Smooth muscle cell (in vitro differentiated cells): ENCODE results near the gene ELF1. TPM values are rescaled to one million over a fixed set of nuclear protein-coding genes. Genes with fewer than 3 reads are reported as not detected.

ENCODE experiments used
- DNase-seq: peaks from one replicate; lab custom pipeline; 2025; ENCODE audit not compliant: unreplicated experiment; lab: John Stamatoyannopoulos, UW
- H2AFZ ChIP-seq: fragments of 200-600 bp; sonication (generic); 2 replicates; pipeline ENCODE4 v1.6.0; 2016; ENCODE audit warnings: antibody characterized with exemption, low read depth, mild to moderate bottlenecking
- H3F3A ChIP-seq: fragments of 200-600 bp; sonication (generic); 2 replicates; pipeline ENCODE4 v1.6.0; 2017; ENCODE audit warnings: antibody characterized with exemption, low read depth
- H3K27ac ChIP-seq: fragments of 200-600 bp; sonication (generic); 2 replicates; pipeline ENCODE4 v1.5.1; 2016; ENCODE audit warnings: low read depth, mild to moderate bottlenecking
- H3K27me3 ChIP-seq: fragments of 200-600 bp; sonication (generic); 2 replicates; pipeline ENCODE4 v1.6.1; 2016; ENCODE audit warnings: low read depth, mild to moderate bottlenecking
- H3K36me3 ChIP-seq: fragments of 200-600 bp; sonication (generic); 2 replicates; pipeline ENCODE4 v1.5.1; 2016; ENCODE audit warnings: low read depth
- H3K4me1 ChIP-seq: fragments of 200-600 bp; sonication (generic); 2 replicates; pipeline ENCODE4 v1.5.1; 2016; ENCODE audit warnings: low read depth
- H3K4me2 ChIP-seq: fragments of 200-600 bp; sonication (generic); 2 replicates; pipeline ENCODE4 v1.6.0; 2016; ENCODE audit warnings: mild to moderate bottlenecking
- H3K4me3 ChIP-seq: fragments of 200-600 bp; sonication (generic); 2 replicates; pipeline ENCODE4 v1.5.1; 2016; ENCODE audit warnings: mild to moderate bottlenecking
- H3K79me2 ChIP-seq: fragments of 200-600 bp; sonication (generic); 2 replicates; pipeline ENCODE4 v1.6.0; 2016; ENCODE audit warnings: low read depth, mild to moderate bottlenecking
- H3K9ac ChIP-seq: fragments of 200-600 bp; sonication (generic); 2 replicates; pipeline ENCODE4 v1.6.0; 2016; ENCODE audit warnings: low read depth
- H3K9me3 ChIP-seq: fragments of 200-600 bp; sonication (generic); replicated peaks from 2 replicates; pipeline ENCODE4 v1.5.1; 2016; ENCODE audit warnings: low read depth
- H4K20me1 ChIP-seq: fragments of 200-600 bp; sonication (generic); 2 replicates; pipeline ENCODE4 v1.6.0; 2016; ENCODE audit warnings: low read depth
- whole genome bisulfite sequencing: methylation state at CpG from one replicate; pipeline ENCODE4 v1.1.7; 2016; ENCODE audit warnings: low lambda C conversion rate; 5-methylcytosine and 5-hydroxymethylcytosine counted together
- polyA plus RNA-seq: library from polyadenylated mRNA; unstranded; fragments of >200 nt; fragmentation: Nextera tagmentation; extraction: Ambion mirVana; gene quantifications from 2 replicates; pipeline ENCODE4 v1.2.1, GENCODE V29; 2016
- total RNA-seq: library from RNA; depleted of rRNA; stranded (reverse); fragments of >200 nt; gene quantifications from 2 replicates; pipeline ENCODE4 v1.2.3, GENCODE V29; 2014
- TF ChIP-seq, protein P1 (sequence below): fragments of 200-600 bp; sonication (generic); IDR thresholded peaks from 2 replicates; pipeline ENCODE4 v1.5.1; 2017; ENCODE audit warnings: borderline replicate concordance, mild to moderate bottlenecking, antibody characterized with exemption; ENCODE audit not compliant: insufficient read depth, poor library complexity, severe bottlenecking

The ELF1 gene
- total and polyA plus RNA-seq, 2 experiments from 2014 or later, result 21.2 to 53.1 TPM

GRCh38 chr13:41017817-41018601, 1.1 kb downstream of the ELF1 start:
- Histone ChIP-seq H3K4me1 (peaks cover 20% of the 10 kb centered on the region), H3K79me2 (peaks cover 96% of the 10 kb centered on the region), H3K27ac (peak overlapping the region; percentile 89), H3K9me3 (no peaks in the 10 kb centered on the region), H3F3A (no peaks in the 10 kb centered on the region), H3K4me3 (peak overlapping the region; percentile 59), H3K36me3 (no peaks in the 10 kb centered on the region), H2AFZ (no peak overlapping the region), H3K9ac (peak overlapping the region; percentile 82), H3K4me2 (peak overlapping the region; percentile 71), H4K20me1 (peaks cover 71% of the 10 kb centered on the region), H3K27me3 (no peaks in the 10 kb centered on the region)
- WGBS, result 73% methylated on average over 3 of the region's 3 CpGs
- no peak for DNase-seq
- TF ChIP-seq, protein P1, sequence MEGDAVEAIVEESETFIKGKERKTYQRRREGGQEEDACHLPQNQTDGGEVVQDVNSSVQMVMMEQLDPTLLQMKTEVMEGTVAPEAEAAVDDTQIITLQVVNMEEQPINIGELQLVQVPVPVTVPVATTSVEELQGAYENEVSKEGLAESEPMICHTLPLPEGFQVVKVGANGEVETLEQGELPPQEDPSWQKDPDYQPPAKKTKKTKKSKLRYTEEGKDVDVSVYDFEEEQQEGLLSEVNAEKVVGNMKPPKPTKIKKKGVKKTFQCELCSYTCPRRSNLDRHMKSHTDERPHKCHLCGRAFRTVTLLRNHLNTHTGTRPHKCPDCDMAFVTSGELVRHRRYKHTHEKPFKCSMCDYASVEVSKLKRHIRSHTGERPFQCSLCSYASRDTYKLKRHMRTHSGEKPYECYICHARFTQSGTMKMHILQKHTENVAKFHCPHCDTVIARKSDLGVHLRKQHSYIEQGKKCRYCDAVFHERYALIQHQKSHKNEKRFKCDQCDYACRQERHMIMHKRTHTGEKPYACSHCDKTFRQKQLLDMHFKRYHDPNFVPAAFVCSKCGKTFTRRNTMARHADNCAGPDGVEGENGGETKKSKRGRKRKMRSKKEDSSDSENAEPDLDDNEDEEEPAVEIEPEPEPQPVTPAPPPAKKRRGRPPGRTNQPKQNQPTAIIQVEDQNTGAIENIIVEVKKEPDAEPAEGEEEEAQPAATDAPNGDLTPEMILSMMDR, result no peak

DNA sequence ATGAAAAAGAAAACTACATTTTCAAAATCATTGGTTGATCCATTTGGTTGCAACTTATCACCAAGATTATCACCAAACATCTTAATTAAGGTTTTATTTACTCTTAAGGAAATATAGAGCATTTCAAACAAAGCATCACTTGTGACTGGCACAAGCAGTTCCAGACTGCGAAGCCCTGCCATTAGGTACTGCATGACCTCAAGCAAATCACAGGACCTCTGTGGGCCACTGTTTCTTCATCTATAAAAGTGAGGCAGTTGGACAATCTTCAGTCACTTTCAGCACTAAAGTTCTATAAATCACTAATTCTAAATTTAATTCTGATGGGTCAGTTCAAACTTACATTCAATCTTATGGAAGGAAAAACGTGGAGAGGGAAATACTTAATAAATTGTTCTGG, 2.0 kb downstream of the ELF1 start:
- peaks cover 96% of the 10 kb centered on the region for H3K79me2 ChIP-seq
- peak overlapping the region; percentile 59 for H3K4me3 ChIP-seq
- peaks cover 64% of the 10 kb centered on the region for H4K20me1 ChIP-seq
- 82% methylated on average over 2 of the region's 2 CpGs for WGBS
- no peak overlapping the region for H2AFZ ChIP-seq
- DNase-seq, result no peak
- H3K27ac ChIP-seq, result peak overlapping the region; percentile 89
- no peaks in the 10 kb centered on the region for H3K27me3 ChIP-seq
- H3K4me2 ChIP-seq, result peak overlapping the region; percentile 71
- peak overlapping the region; percentile 82 for H3K9ac ChIP-seq
- H3K4me1 ChIP-seq, result peaks cover 20% of the 10 kb centered on the region
- H3F3A ChIP-seq, result no peaks in the 10 kb centered on the region
- H3K9me3 ChIP-seq, result no peaks in the 10 kb centered on the region
- TF ChIP-seq, protein P1, result no peak
- no peaks in the 10 kb centered on the region for H3K36me3 ChIP-seq

DNA sequence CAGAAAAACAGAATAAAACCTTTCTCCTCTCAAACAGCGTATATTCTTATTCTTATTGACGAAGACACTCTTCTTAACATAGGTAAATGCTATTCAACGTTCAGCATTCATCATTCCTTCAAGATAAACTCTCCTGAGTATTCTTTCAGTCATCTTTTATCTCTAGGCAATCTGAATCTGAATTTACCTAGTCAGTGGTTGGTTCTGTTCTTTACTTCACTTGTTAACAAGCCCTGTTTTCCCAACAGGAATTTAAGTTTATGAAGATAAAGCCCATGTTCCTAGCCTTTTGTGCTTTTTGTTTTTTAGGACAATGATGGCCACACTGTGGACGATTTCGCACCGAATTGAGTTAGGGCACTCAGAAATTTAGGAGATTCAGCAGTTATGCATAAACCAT, 3.2 kb downstream of the ELF1 start:
- Histone ChIP-seq H3K27ac (no peak overlapping the region), H3F3A (no peaks in the 10 kb centered on the region), H3K9me3 (no peaks in the 10 kb centered on the region), H3K4me3 (peak overlapping the region; percentile 22), H4K20me1 (peaks cover 63% of the 10 kb centered on the region), H3K9ac (no peak overlapping the region), H3K27me3 (no peaks in the 10 kb centered on the region), H2AFZ (no peak overlapping the region), H3K79me2 (peaks cover 97% of the 10 kb centered on the region), H3K36me3 (no peaks in the 10 kb centered on the region), H3K4me1 (peaks cover 20% of the 10 kb centered on the region), H3K4me2 (no peak overlapping the region)
- TF ChIP-seq, protein P1, result no peak
- no peak for DNase-seq
- WGBS, result 89% methylated on average over 6 of the region's 6 CpGs

- Histone ChIP-seq H3K9ac (no peak overlapping the region), H3K27ac (no peak overlapping the region), H4K20me1 (peaks cover 65% of the 10 kb centered on the region), H3K9me3 (no peaks in the 10 kb centered on the region), H3K4me2 (no peak overlapping the region), H3K27me3 (no peaks in the 10 kb centered on the region), H3F3A (no peaks in the 10 kb centered on the region), H3K4me1 (peaks cover 7% of the 10 kb centered on the region), H3K36me3 (no peaks in the 10 kb centered on the region), H3K4me3 (no peak overlapping the region), H2AFZ (no peak overlapping the region), H3K79me2 (peaks cover 95% of the 10 kb centered on the region)
- TF ChIP-seq, protein P1, result no peak
- WGBS, result 99% methylated on average over 2 of the region's 2 CpGs
- DNase-seq, result no peak
Measured at GRCh38 chr13:41013835-41014234, 5.3 kb downstream of the ELF1 start.
